Glutamatergic neuron (in vitro differentiated cells): ENCODE measurements around the gene DTWD1. TPM values are rescaled to one million over a fixed set of nuclear protein-coding genes. Genes with fewer than 3 reads are reported as not detected.
"Not testable (repeated sequence)": the region's sequence is repeated elsewhere in the genome, so short reads cannot be mapped to it uniquely, and the experiment has no call there.

ENCODE experiments used
- DNase-seq: peaks from one replicate; pipeline ENCODE4 v3.0.0; 2022
- H3K27ac Mint-ChIP-seq: one replicate; pipeline ENCODE4 v1.8.0; 2020; ENCODE audit warnings: mild to moderate bottlenecking, mixed read lengths, inconsistent platforms; ENCODE audit not compliant: unreplicated experiment
- H3K27me3 Mint-ChIP-seq: one replicate; pipeline ENCODE4 v1.8.0; 2020; ENCODE audit warnings: mild to moderate bottlenecking, moderate library complexity, mixed read lengths, inconsistent platforms; ENCODE audit not compliant: unreplicated experiment
- H3K36me3 Mint-ChIP-seq: one replicate; pipeline ENCODE4 v1.8.0; 2020; ENCODE audit warnings: mild to moderate bottlenecking, mixed read lengths, inconsistent platforms; ENCODE audit not compliant: unreplicated experiment
- H3K4me1 Mint-ChIP-seq: one replicate; pipeline ENCODE4 v1.8.0; 2020; ENCODE audit warnings: mild to moderate bottlenecking, low read depth, mixed read lengths, inconsistent platforms; ENCODE audit not compliant: unreplicated experiment
- H3K4me3 Mint-ChIP-seq: one replicate; pipeline ENCODE4 v1.8.0; 2020; ENCODE audit warnings: mild to moderate bottlenecking, mixed read lengths, inconsistent platforms; ENCODE audit not compliant: unreplicated experiment
- H3K9me3 Mint-ChIP-seq: one replicate; pipeline ENCODE4 v1.8.0; 2020; ENCODE audit warnings: mild to moderate bottlenecking, moderate library complexity, mixed read lengths, inconsistent platforms; ENCODE audit not compliant: unreplicated experiment
- total RNA-seq: library from RNA; stranded (reverse); fragmentation: NEBNext Ultra II Directional; extraction: Animal tissue kit (Norgen Biotek cat#: 25700); gene quantifications from one replicate; pipeline ENCODE4 v1.2.1, GENCODE V29; 2021; ENCODE audit not compliant: unreplicated experiment
- TF ChIP-seq, protein P1 (sequence below): fragments of 200-600 bp; sonication (generic); IDR thresholded peaks from one replicate; pipeline ENCODE4 v1.5.0; 2021; ENCODE audit not compliant: partially characterized antibody, unreplicated experiment

Gene DTWD1
- total RNA-seq, 1 donor from 2014 or later = 20.6 TPM

DNA sequence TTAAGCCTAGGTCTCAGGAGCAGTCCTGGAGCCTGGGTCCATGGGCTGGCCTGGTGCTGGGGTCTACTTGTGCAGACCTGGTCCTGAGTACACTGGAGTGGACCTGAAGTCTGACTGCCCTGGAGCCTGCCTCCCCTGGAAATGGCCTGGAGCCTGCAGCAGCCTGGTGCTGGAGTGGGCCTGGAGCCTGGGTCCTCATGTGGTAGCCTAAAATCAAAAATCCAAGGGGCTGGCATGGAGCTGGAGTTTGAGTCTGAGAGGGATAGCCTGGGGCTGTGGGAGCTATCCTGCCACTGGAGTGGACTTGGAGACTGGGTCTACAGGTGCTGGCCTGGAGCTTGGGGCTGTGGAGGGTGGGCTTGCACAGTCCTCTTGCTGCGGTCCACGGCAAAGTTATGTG is 15.3 kb upstream of the DTWD1 start:
- no peaks in the 10 kb centered on the region for H3K27me3 Mint-ChIP-seq
- no peak overlapping the region for H3K27ac Mint-ChIP-seq
- peaks cover 19% of the 10 kb centered on the region for H3K36me3 Mint-ChIP-seq
- TF ChIP-seq, protein P1, sequence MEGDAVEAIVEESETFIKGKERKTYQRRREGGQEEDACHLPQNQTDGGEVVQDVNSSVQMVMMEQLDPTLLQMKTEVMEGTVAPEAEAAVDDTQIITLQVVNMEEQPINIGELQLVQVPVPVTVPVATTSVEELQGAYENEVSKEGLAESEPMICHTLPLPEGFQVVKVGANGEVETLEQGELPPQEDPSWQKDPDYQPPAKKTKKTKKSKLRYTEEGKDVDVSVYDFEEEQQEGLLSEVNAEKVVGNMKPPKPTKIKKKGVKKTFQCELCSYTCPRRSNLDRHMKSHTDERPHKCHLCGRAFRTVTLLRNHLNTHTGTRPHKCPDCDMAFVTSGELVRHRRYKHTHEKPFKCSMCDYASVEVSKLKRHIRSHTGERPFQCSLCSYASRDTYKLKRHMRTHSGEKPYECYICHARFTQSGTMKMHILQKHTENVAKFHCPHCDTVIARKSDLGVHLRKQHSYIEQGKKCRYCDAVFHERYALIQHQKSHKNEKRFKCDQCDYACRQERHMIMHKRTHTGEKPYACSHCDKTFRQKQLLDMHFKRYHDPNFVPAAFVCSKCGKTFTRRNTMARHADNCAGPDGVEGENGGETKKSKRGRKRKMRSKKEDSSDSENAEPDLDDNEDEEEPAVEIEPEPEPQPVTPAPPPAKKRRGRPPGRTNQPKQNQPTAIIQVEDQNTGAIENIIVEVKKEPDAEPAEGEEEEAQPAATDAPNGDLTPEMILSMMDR = no peak
- no peak for DNase-seq
- no peak overlapping the region for H3K4me3 Mint-ChIP-seq
- H3K4me1 Mint-ChIP-seq = no peaks in the 10 kb centered on the region
- H3K9me3 Mint-ChIP-seq = peaks cover 7% of the 10 kb centered on the region

DNA sequence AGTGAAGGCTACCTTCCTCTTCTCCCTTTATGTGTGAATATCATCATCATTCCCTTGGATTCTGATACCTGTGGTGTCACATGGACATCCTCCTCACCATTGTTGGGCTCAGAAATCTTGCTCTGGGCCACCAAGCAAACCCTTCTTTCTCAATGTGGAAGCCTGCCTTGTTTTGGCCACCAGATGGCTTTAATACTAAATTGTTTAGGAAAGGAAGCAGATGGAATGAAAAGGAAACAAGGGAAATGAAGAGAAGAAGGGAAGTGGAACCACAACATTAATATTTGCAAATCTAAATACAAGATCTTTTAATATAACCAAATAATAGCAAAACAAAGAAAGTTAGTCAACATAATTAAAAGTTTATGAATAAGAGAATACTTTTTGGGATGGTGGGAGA is 14.3 kb upstream of the DTWD1 start:
- no peaks in the 10 kb centered on the region for H3K4me1 Mint-ChIP-seq

DNA sequence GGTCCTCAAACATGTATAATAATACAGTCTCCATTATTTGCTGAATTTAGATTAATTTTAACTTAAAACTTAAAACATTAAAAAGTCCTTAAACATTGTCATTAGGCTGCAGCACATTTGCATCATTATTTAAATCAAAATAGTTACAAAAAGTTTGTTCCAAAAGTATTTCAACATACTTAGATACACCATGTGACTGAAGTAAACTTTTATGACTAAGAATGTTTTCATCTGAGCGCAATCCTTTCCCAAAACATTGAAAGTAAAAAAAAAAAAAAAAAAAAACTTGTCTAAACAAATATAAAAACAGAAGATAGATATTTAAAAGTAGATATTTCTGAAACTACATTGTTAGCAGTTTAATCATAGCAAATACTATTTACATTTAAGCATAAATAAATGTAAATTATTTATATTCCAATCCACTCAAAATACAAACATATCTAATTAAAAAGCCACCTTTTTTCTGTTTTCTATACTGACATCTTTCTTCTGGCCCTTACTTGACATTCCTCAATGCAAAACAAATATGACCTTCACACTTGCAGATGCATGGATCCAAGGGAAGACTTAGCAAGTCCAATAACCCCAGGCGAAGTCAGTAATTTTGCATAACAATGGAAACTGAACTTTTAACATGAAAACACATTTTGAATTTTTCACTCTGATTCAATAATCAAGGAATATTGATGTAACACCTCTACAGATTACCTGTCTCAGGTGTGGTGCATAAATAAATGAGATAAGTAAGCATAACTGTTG is 10.5 kb upstream of the DTWD1 start:
- Mint-ChIP-seq H3K27ac (no peak overlapping the region), H3K27me3 (no peaks in the 10 kb centered on the region), H3K36me3 (peaks cover 19% of the 10 kb centered on the region), H3K4me3 (no peak overlapping the region), H3K9me3 (peaks cover 5% of the 10 kb centered on the region), H3K4me1 (no peaks in the 10 kb centered on the region)
- DNase-seq = no peak
- TF ChIP-seq, protein P1 = no peak

More for the DNA sequence above, 14.3 kb upstream of the DTWD1 start:
- no peak for DNase-seq
- Mint-ChIP-seq H3K27me3 (no peaks in the 10 kb centered on the region), H3K9me3 (peaks cover 5% of the 10 kb centered on the region), H3K4me3 (no peak overlapping the region), H3K27ac (no peak overlapping the region), H3K36me3 (peaks cover 19% of the 10 kb centered on the region)
- TF ChIP-seq, protein P1 = no peak

DNA sequence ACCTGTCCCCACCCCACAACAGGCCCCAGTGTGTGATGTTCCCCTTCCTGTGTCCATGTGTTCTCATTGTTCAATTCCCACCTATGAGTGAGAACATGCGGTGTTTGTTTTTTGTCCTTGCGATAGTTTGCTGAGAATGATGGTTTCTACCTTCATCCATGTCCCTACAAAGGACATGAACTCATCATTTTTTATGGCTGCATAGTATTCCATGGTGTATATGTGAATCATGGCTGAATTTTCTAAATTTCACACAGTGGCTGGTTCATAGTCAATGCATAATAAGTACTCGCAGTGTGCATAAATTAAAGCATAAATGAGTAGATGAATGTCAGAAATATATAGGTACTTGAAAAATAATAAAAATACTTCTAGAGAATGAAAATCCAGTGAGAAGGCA is 8.6 kb upstream of the DTWD1 start:
- not testable (repeated sequence) for H3K4me1 Mint-ChIP-seq, DNase-seq, H3K27ac Mint-ChIP-seq, H3K9me3 Mint-ChIP-seq, H3K4me3 Mint-ChIP-seq, H3K27me3 Mint-ChIP-seq
- peaks cover 24% of the 10 kb centered on the region for H3K36me3 Mint-ChIP-seq

DNA sequence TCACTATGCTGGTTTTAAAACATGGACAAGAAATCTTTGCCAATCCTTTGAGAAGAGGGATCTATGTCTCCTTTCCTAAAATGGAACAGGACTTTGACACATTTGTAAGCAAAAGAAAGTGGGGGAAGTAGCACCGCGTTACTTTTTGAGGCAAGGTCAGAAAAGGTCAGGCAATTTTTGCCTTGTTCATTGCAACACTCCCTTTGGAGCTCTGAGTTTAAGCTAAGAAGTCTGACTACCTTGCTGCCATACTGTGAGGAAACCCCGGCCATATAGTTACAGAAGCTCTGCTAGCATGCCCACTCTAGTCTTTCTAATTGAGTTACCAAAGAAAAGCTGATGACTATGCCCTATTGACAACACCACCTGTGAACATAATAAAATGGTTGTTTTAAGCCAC is 1.6 kb upstream of the DTWD1 start:
- TF ChIP-seq, protein P1 = no peak
- no peak overlapping the region for H3K27ac Mint-ChIP-seq
- H3K4me1 Mint-ChIP-seq = peaks cover 8% of the 10 kb centered on the region
- peaks cover 6% of the 10 kb centered on the region for H3K9me3 Mint-ChIP-seq
- peaks cover 1% of the 10 kb centered on the region for H3K27me3 Mint-ChIP-seq
- no peak for DNase-seq
- H3K4me3 Mint-ChIP-seq = peak overlapping the region; percentile 6
- H3K36me3 Mint-ChIP-seq = peaks cover 19% of the 10 kb centered on the region
